Measurements from ENCODE around the gene DLST. TPM values are rescaled to one million over a fixed set of nuclear protein-coding genes. Genes with fewer than 3 reads are reported as not detected.

Gene DLST
- total and polyA plus RNA-seq, 2 of the 4 experiments (the other 2 are of a cell fraction), result 58.6 to 119 TPM

DNA sequence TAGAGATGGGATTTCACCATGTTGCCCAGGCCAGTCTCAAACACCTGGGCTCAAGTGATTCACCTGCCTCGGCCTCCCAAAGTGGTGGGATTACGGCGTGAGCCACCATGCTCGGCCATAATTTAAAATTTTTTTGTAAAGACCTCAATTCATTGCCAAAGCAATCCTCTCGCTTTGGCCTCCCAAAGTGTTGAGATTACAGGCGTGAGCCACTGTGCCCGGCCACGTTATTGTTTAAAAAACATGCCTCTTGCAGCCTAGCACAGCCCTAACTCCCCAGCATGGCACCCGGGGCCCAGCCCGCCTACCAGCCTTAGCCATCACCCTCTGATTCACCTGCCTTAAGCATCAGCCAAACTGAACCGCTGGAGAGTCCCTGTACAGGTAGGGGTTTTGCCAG, 54.4 kb downstream of the DLST start:
- Histone ChIP-seq H3K4me1 (ENCODE audit: control insufficient read depth, insufficient read depth, low read length) (peaks cover 25% of the 10 kb centered on the region), H3K4me3 (ENCODE audit: insufficient read depth, low read depth, low read length) (no peak overlapping the region), H2BK20ac (ENCODE audit: low read depth, low read length) (no peak overlapping the region), H3K4ac (ENCODE audit: low read depth, low read length) (no peak overlapping the region), H3K36me3 (ENCODE audit: control insufficient read depth, insufficient read depth, low read length) (no peaks in the 10 kb centered on the region), H2BK15ac (ENCODE audit: low read depth, low read length) (no peak overlapping the region), H3K9ac (ENCODE audit: low read depth, low read length) (no peak overlapping the region), H2BK120ac (ENCODE audit: low read depth, low read length) (no peak overlapping the region), H3K27ac (ENCODE audit: insufficient read depth, low read length) (no peak overlapping the region), H3K9me1 (ENCODE audit: insufficient read depth, low read length) (peaks cover 17% of the 10 kb centered on the region), H3K23ac (ENCODE audit: low read depth, low read length) (no peak overlapping the region), H3K14ac (replicated peaks; ENCODE audit: low read depth, low read length) (no peak overlapping the region), H3K27me3 (ENCODE audit: control insufficient read depth, insufficient read depth, low read length) (no peaks in the 10 kb centered on the region), H4K5ac (ENCODE audit: low read depth, low read length) (no peak overlapping the region), H3K18ac (ENCODE audit: low read depth, low read length) (no peak overlapping the region), H2AK5ac (ENCODE audit: low read depth, low read length) (no peak overlapping the region), H3K9me3 (ENCODE audit: control insufficient read depth, insufficient read depth, low read length) (no peaks in the 10 kb centered on the region), H4K20me1 (ENCODE audit: insufficient read depth, low read length) (no peaks in the 10 kb centered on the region), H2AK9ac (replicated peaks; ENCODE audit: low read depth, low read length, poor library complexity) (no peak overlapping the region), H3K79me1 (ENCODE audit: low read depth in 1 of 2, low read length in 2 of 2) (no peaks in the 10 kb centered on the region), H3K4me2 (ENCODE audit: low read depth, low read length) (no peak overlapping the region), H4K8ac (ENCODE audit: low read depth in 2 of 2, low read length in 2 of 2) (no peak overlapping the region), H4K91ac (ENCODE audit: insufficient read depth, low read depth, low read length) (no peak overlapping the region), H2BK5ac (ENCODE audit: low read depth, low read length, poor library complexity, severe bottlenecking) (no peak overlapping the region), H2AFZ (replicated peaks; ENCODE audit: low read length, poor library complexity) (no peak overlapping the region), H3K56ac (ENCODE audit: extremely low read depth, insufficient read depth, low read length) (no peak overlapping the region)
- ATAC-seq (ENCODE audit: low read depth), result no peak
- intact Hi-C loops (cut with micrococcal nuclease), result no loop called here
- dilution Hi-C loops (cut with HindIII; ENCODE audit: low sequenced_read_pairs, unreplicated experiment), result no loop called here
- BruUV-seq (replicated peaks), result no TSS peak
- WGBS, 2 experiments (ENCODE audit: extremely low coverage in 2 of 2, insufficient read length in 1 of 2), result 100% methylated on average over 4 of the region's 11 CpGs; no CpG with 5 or more reads in 1 of the 2 experiments
- in situ Hi-C loops (cut with MboI; ENCODE audit: low sequenced_read_pairs), result no loop called here
- CTCF ChIA-PET, result no interaction called here
- no peak for TF ChIP-seq RAD21 (IDR thresholded peaks at IDR 0.05; ENCODE audit: low read length)
- TF ChIP-seq MXI1 (IDR thresholded peaks at IDR 0.05; ENCODE audit: borderline replicate concordance, low read depth, low read length), result no peak
- no peak for TF ChIP-seq MAFK (IDR thresholded peaks at IDR 0.05; ENCODE audit: low read depth, low read length)
- TF ChIP-seq, protein P1, sequence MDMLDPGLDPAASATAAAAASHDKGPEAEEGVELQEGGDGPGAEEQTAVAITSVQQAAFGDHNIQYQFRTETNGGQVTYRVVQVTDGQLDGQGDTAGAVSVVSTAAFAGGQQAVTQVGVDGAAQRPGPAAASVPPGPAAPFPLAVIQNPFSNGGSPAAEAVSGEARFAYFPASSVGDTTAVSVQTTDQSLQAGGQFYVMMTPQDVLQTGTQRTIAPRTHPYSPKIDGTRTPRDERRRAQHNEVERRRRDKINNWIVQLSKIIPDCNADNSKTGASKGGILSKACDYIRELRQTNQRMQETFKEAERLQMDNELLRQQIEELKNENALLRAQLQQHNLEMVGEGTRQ (IDR thresholded peaks at IDR 0.05; ENCODE audit: low read depth, low read length), result no peak
- TF ChIP-seq, protein P2, sequence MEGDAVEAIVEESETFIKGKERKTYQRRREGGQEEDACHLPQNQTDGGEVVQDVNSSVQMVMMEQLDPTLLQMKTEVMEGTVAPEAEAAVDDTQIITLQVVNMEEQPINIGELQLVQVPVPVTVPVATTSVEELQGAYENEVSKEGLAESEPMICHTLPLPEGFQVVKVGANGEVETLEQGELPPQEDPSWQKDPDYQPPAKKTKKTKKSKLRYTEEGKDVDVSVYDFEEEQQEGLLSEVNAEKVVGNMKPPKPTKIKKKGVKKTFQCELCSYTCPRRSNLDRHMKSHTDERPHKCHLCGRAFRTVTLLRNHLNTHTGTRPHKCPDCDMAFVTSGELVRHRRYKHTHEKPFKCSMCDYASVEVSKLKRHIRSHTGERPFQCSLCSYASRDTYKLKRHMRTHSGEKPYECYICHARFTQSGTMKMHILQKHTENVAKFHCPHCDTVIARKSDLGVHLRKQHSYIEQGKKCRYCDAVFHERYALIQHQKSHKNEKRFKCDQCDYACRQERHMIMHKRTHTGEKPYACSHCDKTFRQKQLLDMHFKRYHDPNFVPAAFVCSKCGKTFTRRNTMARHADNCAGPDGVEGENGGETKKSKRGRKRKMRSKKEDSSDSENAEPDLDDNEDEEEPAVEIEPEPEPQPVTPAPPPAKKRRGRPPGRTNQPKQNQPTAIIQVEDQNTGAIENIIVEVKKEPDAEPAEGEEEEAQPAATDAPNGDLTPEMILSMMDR (conservative IDR thresholded peaks at IDR 0.05; ENCODE audit: low read depth, low read length), result no peak
- TF ChIP-seq NFE2L2 (IDR thresholded peaks at IDR 0.05; ENCODE audit: low read depth, low read length), result no peak
- no peak for TF ChIP-seq FOS (IDR thresholded peaks at IDR 0.05; ENCODE audit: low read depth, low read length)
- TF ChIP-seq POLR2A (IDR thresholded peaks at IDR 0.05; ENCODE audit: low read depth, low read length), result no peak
- TF ChIP-seq, protein P3, sequence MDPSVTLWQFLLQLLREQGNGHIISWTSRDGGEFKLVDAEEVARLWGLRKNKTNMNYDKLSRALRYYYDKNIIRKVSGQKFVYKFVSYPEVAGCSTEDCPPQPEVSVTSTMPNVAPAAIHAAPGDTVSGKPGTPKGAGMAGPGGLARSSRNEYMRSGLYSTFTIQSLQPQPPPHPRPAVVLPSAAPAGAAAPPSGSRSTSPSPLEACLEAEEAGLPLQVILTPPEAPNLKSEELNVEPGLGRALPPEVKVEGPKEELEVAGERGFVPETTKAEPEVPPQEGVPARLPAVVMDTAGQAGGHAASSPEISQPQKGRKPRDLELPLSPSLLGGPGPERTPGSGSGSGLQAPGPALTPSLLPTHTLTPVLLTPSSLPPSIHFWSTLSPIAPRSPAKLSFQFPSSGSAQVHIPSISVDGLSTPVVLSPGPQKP (IDR thresholded peaks at IDR 0.05; ENCODE audit: borderline replicate concordance, low read depth, low read length), result no peak
- no peak for TF ChIP-seq CEBPB (IDR thresholded peaks at IDR 0.05; ENCODE audit: low read depth, low read length)
- no peak for TF ChIP-seq SMC3 (IDR thresholded peaks at IDR 0.05; ENCODE audit: low read depth, low read length)
- TF ChIP-seq RCOR1 (IDR thresholded peaks at IDR 0.05; ENCODE audit: insufficient replicate concordance, low read length), result no peak
- TF ChIP-seq MAZ (IDR thresholded peaks at IDR 0.05; ENCODE audit: borderline replicate concordance, low read depth, low read length), result no peak
- no peak for TF ChIP-seq CHD1 (IDR thresholded peaks at IDR 0.05; ENCODE audit: low read depth, low read length)
- no peak for TF ChIP-seq BHLHE40 (IDR thresholded peaks at IDR 0.05; ENCODE audit: low read depth, low read length)
- POLR2A ChIA-PET (ENCODE audit: unreplicated experiment), result no interaction called here
- DNase-seq, result no peak

Measured in IMR-90 (cell line).